NK-92 (cell line): ENCODE measurements around the gene SSTR4.

Experiments used
- DNase-seq: peaks from one replicate; lab custom pipeline; 2025; ENCODE audit not compliant: unreplicated experiment; lab: John Stamatoyannopoulos, UW

Gene SSTR4

DNA sequence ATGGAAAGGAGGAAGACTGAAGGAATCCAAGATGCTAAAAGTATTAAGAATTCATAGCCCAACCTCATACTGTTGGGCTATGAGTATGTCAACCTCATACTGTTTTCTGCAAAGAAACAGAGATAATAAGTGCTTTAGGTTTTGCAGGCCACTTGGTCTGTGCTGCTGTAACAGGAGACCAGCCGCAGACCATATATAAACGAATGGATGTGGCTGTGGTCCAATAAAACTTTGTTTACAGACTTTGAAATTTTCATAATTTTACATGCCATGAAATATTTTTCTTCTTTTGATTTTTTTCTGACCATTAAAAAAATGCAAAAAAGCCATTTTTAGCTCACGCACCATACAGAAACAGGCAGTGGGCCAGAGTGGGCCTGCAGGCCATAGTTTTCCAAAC is 28.1 kb downstream of the SSTR4 start:
- DNase-seq, result no peak

DNA sequence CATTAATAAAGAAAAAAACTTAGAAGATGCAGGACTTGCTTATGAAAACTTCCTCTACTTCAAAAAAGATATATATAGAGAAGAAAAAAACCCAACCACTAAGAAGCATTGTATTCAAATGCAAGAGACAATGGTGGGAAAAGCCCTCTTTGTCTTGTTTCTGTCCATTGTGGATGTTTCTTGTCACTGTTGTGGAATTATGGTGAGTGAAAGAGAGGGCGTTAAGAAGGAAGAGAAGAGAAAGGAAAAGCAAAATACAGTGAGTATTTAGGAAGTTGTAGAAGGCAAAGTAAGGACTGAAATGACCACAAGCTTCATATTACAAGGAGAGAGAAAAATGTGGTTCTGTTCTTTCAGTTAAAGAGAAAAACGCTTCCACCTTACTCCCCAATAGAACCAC is 28.5 kb downstream of the SSTR4 start:
- no peak for DNase-seq

GRCh38 chr20:23065266-23066201 is 30.4 kb downstream of the SSTR4 start:
- no peak for DNase-seq

GRCh38 chr20:23066772-23067171 is 31.7 kb downstream of the SSTR4 start:
- DNase-seq, result no peak

GRCh38 chr20:23068283-23068682 is 33.2 kb downstream of the SSTR4 start:
- no peak for DNase-seq

- DNase-seq, result no peak
Measured at GRCh38 chr20:23069108-23069507, 34.0 kb downstream of the SSTR4 start.

DNA sequence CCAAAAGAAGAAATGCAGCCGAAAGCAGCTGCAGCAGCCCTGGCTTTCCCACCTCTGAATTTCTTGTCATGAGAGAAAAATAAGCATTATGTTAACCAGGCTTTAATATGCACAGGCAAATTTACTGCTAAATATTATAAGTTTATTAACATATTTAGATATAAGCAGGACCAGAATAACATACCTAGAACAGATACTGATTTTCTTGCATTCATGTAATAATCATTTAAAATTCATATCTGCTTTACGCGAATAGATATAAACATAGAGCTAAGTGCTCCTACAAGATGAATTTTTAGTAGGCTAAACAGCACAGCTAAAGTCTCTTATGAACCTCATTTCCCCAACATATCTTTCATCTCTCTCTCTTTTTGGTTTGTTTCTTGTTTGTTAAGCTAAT is 36.3 kb downstream of the SSTR4 start:
- DNase-seq, result no peak

- DNase-seq, result no peak
Measured at GRCh38 chr20:23071996-23072395, 36.9 kb downstream of the SSTR4 start.

- no peak for DNase-seq
Measured at GRCh38 chr20:23072892-23073586, 37.9 kb downstream of the SSTR4 start.

DNA sequence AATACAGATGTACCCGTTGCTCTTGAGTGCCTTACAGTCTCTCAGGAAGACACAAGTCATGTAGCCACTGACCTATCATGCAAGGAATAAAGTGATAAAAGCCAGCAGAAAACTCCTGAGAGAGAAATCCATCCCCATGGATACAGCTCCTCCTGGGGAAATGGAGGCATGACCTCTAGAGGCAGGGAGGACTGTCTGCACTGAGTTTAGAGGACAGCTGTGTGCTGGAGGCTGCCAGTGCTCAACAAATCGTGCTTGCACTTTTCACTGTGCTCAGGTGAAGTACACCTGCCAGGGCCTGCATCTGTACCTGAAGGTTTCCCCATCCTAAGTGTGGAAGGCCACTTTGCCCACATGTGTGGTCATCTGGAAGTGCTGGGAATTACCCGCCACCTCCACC is 38.9 kb downstream of the SSTR4 start:
- DNase-seq, result no peak

DNA sequence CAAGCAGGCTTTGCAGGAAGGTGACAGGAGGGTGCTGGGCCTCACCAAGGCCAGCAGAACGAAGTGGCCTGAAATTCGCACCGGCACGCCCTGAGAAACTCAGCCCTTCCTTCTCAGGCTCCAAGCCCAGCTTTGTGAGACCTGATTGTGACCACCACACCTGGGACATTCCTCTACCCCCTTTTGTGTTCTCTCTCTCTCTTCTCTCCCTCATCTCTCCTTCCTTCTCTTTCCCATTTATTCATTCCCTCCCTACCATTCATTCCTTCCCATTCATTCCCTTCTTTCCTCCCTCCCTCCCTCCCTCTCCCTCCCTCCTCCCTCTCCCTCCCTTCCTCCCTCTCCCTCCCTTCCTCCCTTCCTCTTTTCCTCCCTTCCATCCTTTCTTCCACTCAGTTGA is 42.2 kb downstream of the SSTR4 start:
- no peak for DNase-seq

GRCh38 chr20:23078351-23079015 is 43.4 kb downstream of the SSTR4 start:
- no peak for DNase-seq

- no peak for DNase-seq
Measured at GRCh38 chr20:23079016-23079351, 43.9 kb downstream of the SSTR4 start.

GRCh38 chr20:23079926-23080325 is 44.8 kb downstream of the SSTR4 start:
- no peak for DNase-seq

DNA sequence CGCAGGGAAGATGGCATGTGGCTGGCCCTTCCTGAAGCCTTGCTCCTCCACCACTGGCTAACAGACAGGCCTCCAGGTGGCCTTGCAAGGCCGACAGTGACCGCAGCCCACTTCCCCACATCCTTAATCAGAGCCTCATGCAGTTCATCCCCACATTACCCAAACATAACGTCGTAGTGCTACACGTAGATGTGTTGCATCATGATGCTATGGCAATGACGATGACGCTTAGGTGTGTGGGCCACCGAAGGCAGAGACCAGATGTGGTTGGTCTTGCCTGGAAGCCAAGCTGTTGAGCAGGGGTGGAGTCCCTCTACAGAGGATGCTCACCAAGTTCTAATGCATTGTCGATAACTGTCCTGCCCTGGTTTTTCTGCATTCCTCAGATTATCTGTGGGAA is 45.4 kb downstream of the SSTR4 start:
- DNase-seq, result no peak

- DNase-seq, result no peak
Measured at GRCh38 chr20:23081263-23081819, 46.2 kb downstream of the SSTR4 start.

- no peak for DNase-seq
Measured at GRCh38 chr20:23082846-23083552, 47.9 kb downstream of the SSTR4 start.

GRCh38 chr20:23083553-23084220 is 48.6 kb downstream of the SSTR4 start:
- no peak for DNase-seq

- no peak for DNase-seq
Measured at GRCh38 chr20:23084282-23084844, 49.3 kb downstream of the SSTR4 start.

DNA sequence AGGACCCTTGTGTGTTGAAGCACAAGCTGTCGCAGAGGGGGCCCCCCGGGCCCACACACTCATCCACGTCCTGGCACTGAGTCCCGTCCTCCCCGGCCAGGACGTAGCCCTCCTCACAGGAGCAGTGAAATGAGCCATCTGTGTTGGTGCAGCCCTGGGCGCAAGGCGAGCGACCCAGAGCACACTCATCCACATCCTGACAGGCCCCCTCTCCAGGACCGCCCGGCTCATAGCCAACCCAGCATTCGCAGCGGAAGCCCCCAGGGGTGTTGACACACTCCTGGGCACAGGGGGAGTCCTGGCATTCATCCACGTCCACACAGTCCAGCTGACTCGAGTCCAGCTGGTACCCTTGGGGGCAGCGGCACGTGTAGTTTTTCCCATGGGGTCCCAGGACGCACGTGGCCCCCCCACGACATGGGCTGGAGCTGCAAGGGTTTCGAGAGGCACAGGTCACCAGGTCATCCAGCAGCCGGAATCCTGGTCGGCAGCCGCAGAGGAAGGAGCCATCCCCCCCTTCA is 49.8 kb downstream of the SSTR4 start:
- no peak for DNase-seq
